GM04504 (cell line): ENCODE results near the gene CAMK2B.

ENCODE experiments used
- DNase-seq: peaks from one replicate; pipeline ENCODE4 v3.0.0-alpha.2; 2012; ENCODE audit warnings: low read depth

The CAMK2B gene

DNA sequence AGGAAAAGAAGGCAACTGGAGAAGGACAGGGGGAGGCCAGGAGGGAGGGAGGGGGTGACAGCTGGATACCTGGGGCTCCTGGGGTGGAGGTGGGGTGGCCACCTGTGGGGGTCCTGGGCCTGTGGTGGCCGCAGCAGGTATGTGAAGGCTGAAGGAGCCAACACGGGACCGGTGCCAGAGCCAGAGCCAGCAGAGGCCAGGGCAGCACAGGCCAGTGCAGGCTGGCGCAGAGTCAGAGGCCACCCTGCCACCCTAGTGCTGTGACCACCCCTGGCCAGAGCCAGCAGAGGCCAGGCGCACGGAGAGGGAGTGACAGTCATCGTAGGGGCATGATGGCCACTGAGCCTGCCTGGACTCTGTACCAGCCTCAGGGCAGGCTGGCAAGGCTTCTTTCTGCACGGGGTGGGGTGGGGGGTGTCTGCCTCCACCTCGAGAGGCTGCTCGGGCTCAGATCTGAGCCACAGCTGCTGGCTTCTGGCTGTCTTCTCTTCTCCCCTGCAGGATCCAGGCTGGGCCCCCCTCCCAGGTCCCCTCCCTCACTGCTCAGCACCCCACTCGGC, 95.8 kb downstream of the CAMK2B start:
- no peak for DNase-seq

GRCh38 chr7:44228571-44229350, 96.6 kb downstream of the CAMK2B start:
- no peak for DNase-seq

GRCh38 chr7:44227911-44228310, 97.5 kb downstream of the CAMK2B start:
- DNase-seq = no peak

DNA sequence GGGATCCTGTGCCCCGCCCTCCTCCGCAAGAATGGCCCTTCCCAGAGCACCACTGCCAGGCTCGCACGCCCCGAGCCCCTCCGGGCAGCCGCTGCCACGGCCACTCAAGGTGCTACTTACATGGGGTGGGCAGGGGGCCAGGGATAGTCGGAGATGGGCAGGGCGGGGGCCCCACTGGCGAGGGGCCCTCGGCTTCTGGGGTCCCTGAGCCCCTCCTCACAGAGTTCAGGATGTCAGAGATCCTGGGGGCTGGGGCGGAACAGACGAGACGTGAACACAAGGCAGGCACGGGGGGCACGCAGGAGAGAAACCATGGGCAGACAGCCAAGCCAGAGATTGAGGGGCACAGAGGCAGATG, 99.0 kb downstream of the CAMK2B start:
- no peak for DNase-seq

DNA sequence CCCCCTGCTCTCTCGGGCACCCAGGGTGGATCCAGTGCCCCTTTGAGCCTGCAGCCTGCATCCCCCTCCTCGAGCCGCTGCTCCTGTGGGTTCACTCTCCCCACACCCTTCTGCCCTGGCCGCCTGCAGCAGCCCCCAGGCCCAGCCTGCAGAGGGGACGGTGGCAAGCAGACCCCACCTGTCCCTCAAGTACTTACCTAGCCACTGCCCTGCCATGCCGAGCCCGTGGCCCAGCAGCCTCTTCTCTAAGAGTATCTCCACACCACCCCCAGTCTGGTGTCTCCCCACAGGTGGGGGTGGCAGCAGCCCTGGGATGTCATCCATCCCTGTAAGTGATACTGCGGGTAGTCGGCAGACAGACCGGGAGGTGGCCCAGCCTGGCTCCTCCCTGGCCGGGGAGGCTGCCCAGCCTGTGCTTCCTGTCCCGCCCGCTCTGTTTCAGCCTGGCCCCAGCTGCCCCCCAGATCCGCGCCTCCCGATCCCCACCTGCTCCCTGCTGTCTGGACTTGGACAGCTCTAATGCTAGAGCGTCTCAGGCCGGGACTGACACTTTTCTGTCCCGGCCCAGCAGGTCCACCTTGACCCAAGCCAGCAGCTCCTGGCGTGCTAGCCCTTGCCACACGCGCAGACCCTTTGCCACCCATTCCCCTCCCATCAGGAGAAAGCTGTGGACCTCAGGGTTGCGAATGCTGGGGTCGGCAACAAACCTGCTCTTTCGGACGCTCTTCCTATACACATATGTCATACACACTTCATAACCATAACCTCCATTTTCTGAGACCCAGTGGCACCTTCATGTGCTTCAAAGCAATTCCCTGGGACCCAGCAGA, 99.6 kb downstream of the CAMK2B start:
- DNase-seq = no peak

DNA sequence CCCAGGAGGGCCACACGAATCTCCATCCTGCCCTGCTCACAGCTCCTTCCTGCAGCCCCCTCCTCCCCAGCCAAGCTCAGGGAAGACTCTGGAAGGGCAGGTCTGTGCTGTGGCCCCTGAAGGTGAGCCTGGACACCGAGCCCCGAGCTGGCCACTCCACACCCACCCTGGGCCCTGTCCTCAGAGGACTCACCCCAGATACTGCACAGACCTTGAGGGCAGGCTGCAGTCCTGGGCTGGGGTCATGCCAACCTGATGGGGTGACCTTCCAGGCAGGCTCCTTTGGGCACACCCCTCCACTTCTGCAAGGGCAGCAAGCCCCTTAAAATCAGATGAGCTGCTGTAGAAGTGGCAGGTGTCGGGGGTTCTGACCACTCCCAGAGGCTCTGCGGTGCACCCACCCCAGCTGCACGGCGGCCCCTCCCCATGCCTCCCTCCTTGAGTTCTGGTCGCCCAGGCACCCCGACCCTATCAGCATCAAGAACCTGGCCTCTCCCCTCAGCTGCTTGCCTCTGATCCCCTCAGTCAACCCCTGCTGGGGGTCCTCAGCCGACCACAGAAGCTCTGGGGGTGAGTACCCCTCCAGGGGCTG, 100.3 kb downstream of the CAMK2B start:
- no peak for DNase-seq

GRCh38 chr7:44224080-44224973, 101.1 kb downstream of the CAMK2B start:
- DNase-seq = no peak

- DNase-seq = no peak
These were observed 101.9 kb downstream of the CAMK2B start for GRCh38 chr7:44223362-44224079.

DNA sequence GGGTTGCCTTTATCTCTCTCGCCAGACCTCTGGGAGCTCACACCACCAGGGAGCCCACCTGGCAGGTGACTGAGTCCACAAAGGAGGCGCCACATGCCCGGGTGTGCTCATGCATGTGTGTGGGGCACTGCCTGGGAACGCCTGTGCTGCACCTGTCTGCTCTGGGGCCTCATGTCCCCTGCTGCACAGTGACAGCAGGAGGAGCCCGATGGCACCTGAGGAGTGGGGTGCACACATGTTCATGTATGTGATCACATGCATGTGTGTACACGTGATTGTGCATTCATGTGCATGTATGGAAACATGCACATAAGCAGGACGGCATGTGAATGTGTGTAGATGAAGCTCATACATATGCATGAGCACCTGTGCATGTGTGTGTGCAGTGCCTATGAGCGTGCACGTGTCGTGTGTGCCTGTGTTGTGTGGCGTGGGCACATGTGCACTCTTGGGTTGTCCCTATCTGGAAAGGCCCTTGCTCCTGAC, 102.6 kb downstream of the CAMK2B start:
- DNase-seq = no peak

- DNase-seq = no peak
These were observed 103.3 kb downstream of the CAMK2B start for GRCh38 chr7:44222074-44222473.

DNA sequence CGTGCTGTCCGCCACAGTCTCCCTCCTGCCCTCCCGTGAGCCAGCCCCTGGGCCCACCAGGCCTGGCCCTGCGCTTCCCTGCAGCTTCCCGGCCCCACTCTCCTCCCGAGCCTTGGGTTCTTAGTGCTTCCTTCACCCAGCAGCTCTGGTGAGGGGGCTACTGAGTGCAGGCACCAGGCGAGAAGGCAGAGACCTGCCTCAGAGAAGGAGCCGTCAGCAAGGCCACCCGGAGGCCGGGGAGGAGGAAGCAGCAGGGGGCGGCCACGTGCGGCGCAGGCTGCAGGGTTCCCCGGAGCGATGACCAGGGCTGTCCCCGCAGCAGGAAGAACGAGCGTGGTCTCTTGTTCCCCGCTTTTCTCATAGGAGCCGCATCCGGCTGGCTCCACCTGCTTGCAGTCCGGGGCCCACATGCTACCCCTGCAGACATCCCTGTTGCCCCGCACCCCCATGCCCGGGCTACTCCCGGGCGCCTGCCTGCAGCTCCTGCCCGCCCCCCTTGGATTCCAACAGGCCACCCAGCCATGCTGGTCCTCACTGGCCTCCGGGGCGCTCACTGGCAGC, 104.1 kb downstream of the CAMK2B start:
- DNase-seq = no peak

DNA sequence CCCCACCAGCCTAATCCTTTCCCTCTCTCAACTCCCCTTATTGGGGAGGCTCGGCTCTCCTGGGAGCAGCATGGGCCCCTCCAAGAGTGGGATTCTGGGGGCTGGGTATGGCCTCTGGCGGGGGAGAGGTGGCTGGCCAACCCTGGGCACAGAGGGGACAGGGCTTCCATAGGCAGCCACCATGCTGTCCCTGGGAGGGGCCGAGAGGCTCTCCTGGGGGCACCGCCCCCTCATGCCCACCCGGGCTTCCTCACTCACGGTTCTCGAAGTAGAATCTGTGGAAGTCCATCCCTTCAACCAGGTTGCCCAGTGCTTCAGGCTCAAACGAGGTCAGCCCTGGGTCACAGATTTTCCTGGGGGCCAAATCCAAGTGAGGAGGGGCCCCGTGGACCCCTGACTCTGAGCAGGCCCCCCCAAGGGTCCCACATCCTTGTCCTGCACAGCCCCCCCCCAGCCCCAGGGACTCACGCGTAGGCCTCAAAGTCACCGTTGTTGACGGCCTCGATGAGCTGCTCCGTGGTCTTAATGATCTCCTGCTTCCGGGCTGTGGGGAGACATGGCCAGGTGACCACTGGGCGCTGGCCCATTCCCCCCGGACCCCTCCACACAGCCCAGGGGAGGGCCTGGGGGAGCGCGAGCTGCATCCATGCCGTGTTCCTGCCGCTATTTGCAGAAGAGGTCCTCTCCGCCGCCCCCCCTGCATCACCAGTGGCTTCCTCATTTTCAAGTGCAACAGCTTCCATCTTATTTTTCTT, 104.9 kb downstream of the CAMK2B start:
- DNase-seq = no peak

DNA sequence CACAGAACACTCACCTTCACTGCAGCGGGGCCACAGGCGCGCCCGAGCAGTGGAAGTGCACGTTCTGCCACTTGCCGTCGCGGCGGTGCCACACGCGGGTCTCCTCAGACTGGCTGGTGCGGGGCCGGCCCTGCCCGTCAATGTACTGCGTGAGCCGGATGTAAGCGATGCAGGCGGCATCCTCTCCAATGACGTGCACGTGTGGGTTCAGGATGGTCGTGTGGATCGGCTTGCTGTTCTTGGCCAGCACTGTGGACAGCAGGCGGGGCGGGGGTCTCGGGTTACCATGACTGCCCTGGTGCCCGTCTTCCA, 105.4 kb downstream of the CAMK2B start:
- no peak for DNase-seq

- no peak for DNase-seq
These were observed 105.9 kb downstream of the CAMK2B start for GRCh38 chr7:44219371-44220045.

GRCh38 chr7:44218418-44219201, 106.8 kb downstream of the CAMK2B start:
- DNase-seq = no peak

- no peak for DNase-seq
These were observed 107.5 kb downstream of the CAMK2B start for GRCh38 chr7:44217852-44218402.

DNA sequence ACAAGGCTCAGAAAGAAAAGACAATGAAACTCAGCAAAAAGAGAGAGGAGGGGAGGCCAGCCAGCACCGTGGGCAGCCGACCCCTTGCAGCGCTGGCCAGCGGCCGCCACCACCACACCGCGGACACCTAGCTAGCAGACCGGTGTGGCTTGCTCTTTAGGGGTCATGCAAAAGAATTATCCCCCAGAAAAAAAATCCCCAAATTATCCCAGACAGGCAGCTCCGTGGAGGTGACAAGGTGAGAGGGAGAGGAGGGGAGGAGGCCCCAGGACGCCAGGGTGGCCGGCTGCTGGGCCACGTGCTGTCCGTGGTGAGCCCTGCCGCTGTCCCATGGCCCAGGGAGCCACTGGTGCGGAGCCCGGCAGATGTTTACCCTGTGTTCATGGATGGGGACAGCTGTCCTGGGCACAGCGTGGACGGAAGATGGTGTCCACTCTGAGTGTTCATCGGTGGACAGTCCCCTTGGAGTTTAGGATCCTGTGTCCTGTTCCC, 108.1 kb downstream of the CAMK2B start:
- no peak for DNase-seq
